Stimulated activated CD4-positive, alpha-beta T cell treated with anti-CD3 and anti-CD28 coated beads, Interleukin-1b, Interleukin-23, amount 100 ng/mL, for 48 hours (primary cell): ENCODE data around the gene TMEM143.
A peak's percentile ranks its signal among the peaks of the same experiment; 100 is the strongest.
"Not testable (repeated sequence)": the region's sequence is repeated elsewhere in the genome, so short reads cannot be mapped to it uniquely, and the experiment has no call there.

ENCODE experiments used
- DNase-seq: peaks from one replicate; pipeline ENCODE4 v3.0.0-alpha.2; 2020

Gene TMEM143

GRCh38 chr19:48363810-48364597 lies at the start of gene TMEM143, which contains the start of gene SYNGR4:
Gene TMEM143 (minus strand): TSS chr19:48363940. CDS start chr19:48363920, 20 bp downstream.
Gene SYNGR4 (plus strand): TSS chr19:48364367. CDS start chr19:48365843, 1,476 bp downstream.
- peak; percentile 99 for DNase-seq

DNA sequence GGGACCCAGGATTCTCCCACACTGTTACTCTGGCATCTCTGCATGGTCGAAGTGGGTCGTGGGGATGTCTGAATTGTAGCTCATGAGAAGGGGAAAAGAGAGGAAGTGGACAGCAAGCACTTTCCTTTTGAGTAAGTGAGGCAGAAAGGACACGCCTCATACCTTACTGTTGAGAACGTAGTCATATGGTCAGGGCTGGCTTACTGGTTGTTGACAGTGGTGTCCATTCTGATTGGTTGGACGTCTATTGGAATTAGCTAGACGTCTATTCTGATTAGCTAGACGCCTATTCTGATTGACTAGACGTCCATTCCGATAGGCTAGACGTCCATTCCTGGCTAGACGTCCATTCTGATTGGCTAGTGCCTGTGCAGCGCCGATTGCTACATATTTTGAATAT lies 42.1 kb upstream of the TMEM143 start:
- DNase-seq = no peak

DNA sequence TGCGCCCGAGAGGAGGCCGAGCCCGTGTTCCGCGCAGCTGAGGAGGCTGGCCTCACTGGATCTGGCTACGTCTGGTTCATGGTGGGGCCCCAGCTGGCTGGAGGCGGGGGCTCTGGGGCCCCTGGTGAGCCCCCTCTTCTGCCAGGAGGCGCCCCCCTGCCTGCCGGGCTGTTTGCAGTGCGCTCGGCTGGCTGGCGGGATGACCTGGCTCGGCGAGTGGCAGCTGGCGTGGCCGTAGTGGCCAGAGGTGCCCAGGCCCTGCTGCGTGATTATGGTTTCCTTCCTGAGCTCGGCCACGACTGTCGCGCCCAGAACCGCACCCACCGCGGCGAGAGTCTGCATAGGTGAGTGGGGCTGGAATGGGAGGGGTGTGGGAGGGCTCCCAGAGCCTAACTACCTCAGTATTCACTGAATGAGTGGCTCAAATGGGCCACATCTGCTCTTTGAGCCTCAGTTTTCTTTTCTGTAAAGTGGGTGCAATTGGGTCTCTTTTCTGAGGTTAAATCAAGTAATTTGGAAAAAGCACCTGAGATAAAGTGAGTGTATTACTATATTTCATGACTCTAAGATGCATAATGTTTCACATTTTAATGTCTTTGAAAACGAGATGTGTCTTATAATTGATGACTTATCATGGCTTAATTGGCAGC lies 41.4 kb upstream of the TMEM143 start:
- no peak for DNase-seq

GRCh38 chr19:48403606-48404005 lies 39.9 kb upstream of the TMEM143 start:
- peak; percentile 48 for DNase-seq

DNA sequence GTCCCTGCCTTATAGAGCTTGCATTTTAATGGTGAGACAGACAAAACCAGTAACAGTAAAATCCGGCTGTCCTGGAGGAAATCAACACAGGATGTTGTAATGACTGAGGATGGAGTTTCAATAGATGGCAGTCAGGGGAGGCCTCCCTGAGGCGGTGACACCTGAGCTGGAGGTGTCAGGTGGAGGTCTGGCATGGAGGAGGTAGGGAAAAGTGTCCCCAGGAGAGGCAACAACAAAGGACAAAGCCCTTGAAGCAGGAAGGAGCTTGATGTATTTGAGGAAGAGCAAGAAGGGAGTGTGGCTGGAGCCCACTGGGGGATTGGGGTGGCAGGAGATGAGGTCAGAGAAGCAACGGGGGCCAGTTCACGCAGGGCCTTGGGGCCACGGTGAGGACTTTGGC lies 37.5 kb upstream of the TMEM143 start:
- no peak for DNase-seq

- DNase-seq = peak; percentile 32
Observed at GRCh38 chr19:48400018-48400742, 36.4 kb upstream of the TMEM143 start.

GRCh38 chr19:48398375-48399235 lies 34.9 kb upstream of the TMEM143 start:
- DNase-seq = peak; percentile 89

DNA sequence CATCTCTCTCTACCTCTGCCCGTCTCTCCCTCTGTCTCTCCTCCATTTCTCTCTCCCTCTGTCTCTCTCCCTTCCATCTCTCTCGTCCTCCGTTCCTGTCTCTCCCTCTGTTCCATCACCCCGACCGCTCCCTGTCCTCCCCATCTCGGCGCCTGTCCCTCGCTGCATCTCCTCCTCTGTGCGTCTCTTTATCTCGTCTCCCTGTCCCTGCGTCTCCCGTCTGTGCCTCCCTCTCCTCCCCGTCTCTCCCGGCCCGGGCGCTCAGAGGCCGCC lies 34.3 kb upstream of the TMEM143 start:
- no peak for DNase-seq

- no peak for DNase-seq
Observed at GRCh38 chr19:48397263-48398101, 33.7 kb upstream of the TMEM143 start.

DNA sequence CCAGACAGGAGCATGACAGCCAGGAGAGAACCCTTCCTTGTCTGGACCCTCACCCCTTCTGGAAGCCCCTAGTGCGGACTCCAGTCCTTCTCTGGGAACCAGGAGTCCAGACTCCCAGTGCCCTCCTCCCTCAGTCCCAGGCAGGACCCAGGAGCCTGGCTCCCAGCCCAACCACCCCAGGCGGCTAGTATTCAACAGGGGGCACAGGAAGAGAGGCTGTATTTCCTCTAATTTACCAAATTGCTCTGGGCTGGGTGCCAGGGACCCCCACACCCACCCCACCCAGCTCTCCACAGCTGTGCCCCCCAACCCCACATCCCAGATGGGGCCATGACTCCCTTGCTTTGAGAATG lies 33.1 kb upstream of the TMEM143 start:
- no peak for DNase-seq

- no peak for DNase-seq
Observed at GRCh38 chr19:48396016-48396823, 32.5 kb upstream of the TMEM143 start.

GRCh38 chr19:48395499-48395898 lies 31.8 kb upstream of the TMEM143 start:
- DNase-seq = no peak

GRCh38 chr19:48395170-48395455 lies 31.4 kb upstream of the TMEM143 start:
- no peak for DNase-seq

- DNase-seq = no peak
Observed at GRCh38 chr19:48394331-48395169, 30.8 kb upstream of the TMEM143 start.

DNA sequence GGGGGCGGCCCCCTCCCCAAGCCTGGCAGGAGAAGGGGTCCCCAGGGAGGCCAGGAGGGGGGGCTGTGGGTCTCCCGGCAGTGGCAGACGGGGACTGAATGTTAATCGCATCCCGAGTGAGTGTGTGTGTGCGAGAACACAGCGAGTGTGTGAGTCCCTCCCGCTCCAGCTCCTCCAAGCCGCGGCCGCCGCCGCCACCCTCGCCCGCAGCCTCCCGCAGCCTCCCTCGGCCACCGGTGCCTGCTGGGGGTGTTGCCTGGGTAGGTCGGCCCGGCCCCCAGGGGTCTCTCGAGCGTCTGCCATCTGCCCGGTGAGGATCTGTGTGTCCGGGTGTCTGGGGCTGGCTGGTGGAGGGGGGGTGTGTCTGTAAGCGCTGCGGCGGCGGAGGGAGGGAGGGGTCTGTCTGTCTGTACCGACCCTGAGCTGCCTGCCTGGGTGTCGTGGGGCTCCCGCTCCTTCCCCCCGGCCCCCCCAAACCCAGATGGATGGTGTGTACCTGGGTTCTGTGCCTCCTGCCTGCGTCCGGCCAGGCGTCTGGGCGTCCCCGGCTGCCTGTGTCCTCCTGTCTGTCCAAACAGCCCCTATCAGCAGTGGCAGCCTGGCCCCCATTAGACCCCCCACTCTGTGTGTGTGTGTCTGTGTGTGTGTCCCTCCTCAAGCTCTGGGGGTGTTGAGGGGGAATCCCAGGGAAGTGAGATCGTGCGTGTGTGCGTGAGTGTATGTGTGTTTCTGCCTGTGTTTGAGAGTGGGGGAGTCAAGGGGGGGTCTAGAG lies 30.0 kb upstream of the TMEM143 start, which contains the start of gene GRIN2D:
Gene GRIN2D (plus strand): TSS at position 110 of the 772 bp plus-strand sequence. CDS start 4,725 bp downstream, outside the sequence.
- DNase-seq = no peak

- DNase-seq = no peak
Observed at GRCh38 chr19:48392860-48393558, 29.3 kb upstream of the TMEM143 start.

- DNase-seq = not testable (repeated sequence)
Observed at GRCh38 chr19:48392006-48392344, 28.2 kb upstream of the TMEM143 start.

DNA sequence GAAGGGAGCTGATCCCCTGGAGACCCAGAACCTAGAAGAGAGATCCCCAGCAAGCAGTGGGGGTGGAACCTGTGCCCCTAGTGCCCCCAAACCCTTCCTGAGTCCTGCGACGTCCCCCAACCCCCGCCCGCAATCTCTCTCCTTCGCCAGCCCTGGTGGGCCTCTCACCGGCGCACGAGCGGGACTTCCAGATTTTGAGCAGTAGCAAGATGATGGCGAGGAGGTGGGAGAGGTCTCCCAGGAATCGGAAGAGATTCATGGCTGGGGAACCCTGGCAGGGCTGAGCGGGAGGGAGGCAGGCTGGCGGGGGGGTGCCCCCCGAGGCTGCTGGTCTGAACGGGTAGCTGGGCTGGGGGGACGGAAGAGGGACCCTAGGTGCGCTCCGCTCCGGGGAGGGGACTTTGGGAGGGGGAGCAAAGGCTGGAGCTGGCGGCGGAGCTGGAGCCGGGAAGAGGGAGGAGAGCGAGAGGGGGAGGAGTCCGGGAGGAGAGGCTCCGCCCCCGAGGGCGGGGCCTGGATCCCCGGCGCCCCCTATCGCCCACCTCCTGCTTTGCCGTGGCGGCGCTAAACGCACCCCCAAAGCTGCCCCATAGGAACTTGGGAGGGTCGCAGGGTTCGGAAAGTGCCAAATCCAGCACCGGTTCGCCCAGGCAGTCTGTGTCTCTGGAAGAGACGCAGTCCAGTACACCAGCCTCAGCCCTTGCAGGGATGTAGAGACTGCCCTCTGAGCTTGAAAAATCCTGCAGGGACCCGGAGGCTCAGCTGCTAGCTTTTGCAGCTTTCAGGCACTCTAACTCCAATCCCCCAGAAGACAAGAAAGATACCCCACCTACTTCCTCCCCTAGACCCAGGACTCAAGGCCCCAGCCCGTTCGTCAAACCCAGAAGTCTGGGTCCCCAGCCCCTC lies 27.6 kb upstream of the TMEM143 start, which contains the start of gene KDELR1:
Gene KDELR1 (minus strand): TSS at position 452 of the 906 bp plus-strand sequence. CDS start 193 bp downstream, at position 259.
- DNase-seq = peak; percentile 67
